T-helper 2 cell treated with Interferon-gamma antibody and Interleukin-4, amounts not matched to agents 5 μg/mL and 100 μg/mL, for 36 hours (primary cell): ENCODE results near the gene CFLAR.
"Not testable (repeated sequence)": the region's sequence is repeated elsewhere in the genome, so short reads cannot be mapped to it uniquely, and the experiment has no call there.

Experiments
- DNase-seq: peaks from one replicate; pipeline ENCODE4 v3.0.0; 2021; ENCODE audit warnings: low spot score
- H3K27ac Mint-ChIP-seq: one replicate; pipeline ENCODE4 v1.8.0; 2021; ENCODE audit warnings: mild to moderate bottlenecking, mixed read lengths
- H3K27me3 Mint-ChIP-seq: one replicate; pipeline ENCODE4 v1.8.0; 2021; ENCODE audit warnings: low read depth, mixed read lengths
- H3K36me3 Mint-ChIP-seq: one replicate; pipeline ENCODE4 v1.8.0; 2021; ENCODE audit warnings: low read depth, mixed read lengths
- H3K4me1 Mint-ChIP-seq: one replicate; pipeline ENCODE4 v1.8.0; 2021; ENCODE audit warnings: low read depth, mixed read lengths
- H3K4me3 Mint-ChIP-seq: one replicate; pipeline ENCODE4 v1.8.0; 2022; ENCODE audit warnings: mild to moderate bottlenecking, moderate library complexity, mixed read lengths
- H3K9me3 Mint-ChIP-seq: one replicate; pipeline ENCODE4 v1.8.0; 2021; ENCODE audit warnings: mixed read lengths

CFLAR gene

GRCh38 chr2:201167546-201167945 is 51.6 kb downstream of the CFLAR start:
- DNase-seq: no peak
- Mint-ChIP-seq H3K27me3 (peaks cover 14% of the 10 kb centered on the region), H3K9me3 (no peaks in the 10 kb centered on the region), H3K4me3 (no peak overlapping the region), H3K27ac (no peak overlapping the region), H3K4me1 (no peaks in the 10 kb centered on the region), H3K36me3 (peaks cover 43% of the 10 kb centered on the region)

GRCh38 chr2:201168496-201168895 is 52.5 kb downstream of the CFLAR start:
- H3K4me1 Mint-ChIP-seq, H3K27ac Mint-ChIP-seq, H3K4me3 Mint-ChIP-seq, DNase-seq, H3K9me3 Mint-ChIP-seq: not testable (repeated sequence)
- Mint-ChIP-seq H3K27me3 (peaks cover 14% of the 10 kb centered on the region), H3K36me3 (peaks cover 34% of the 10 kb centered on the region)

- Mint-ChIP-seq H3K36me3 (peaks cover 18% of the 10 kb centered on the region), H3K27me3 (peaks cover 14% of the 10 kb centered on the region), H3K4me1 (peaks cover 8% of the 10 kb centered on the region), H3K4me3 (no peak overlapping the region), H3K9me3 (no peaks in the 10 kb centered on the region), H3K27ac (no peak overlapping the region)
- no peak for DNase-seq
Measured at GRCh38 chr2:201171259-201171814, 55.4 kb downstream of the CFLAR start.

- Mint-ChIP-seq H3K4me1 (peaks cover 9% of the 10 kb centered on the region), H3K9me3 (no peaks in the 10 kb centered on the region), H3K27me3 (peaks cover 14% of the 10 kb centered on the region), H3K4me3 (no peak overlapping the region), H3K27ac (no peak overlapping the region), H3K36me3 (peaks cover 10% of the 10 kb centered on the region)
- DNase-seq: no peak
Measured at GRCh38 chr2:201172279-201172678, 56.3 kb downstream of the CFLAR start.

GRCh38 chr2:201174687-201175086 is 58.7 kb downstream of the CFLAR start:
- Mint-ChIP-seq H3K27me3 (peaks cover 3% of the 10 kb centered on the region), H3K27ac (no peak overlapping the region), H3K4me1 (peaks cover 10% of the 10 kb centered on the region), H3K9me3 (no peaks in the 10 kb centered on the region), H3K4me3 (no peak overlapping the region), H3K36me3 (no peaks in the 10 kb centered on the region)
- no peak for DNase-seq

GRCh38 chr2:201176081-201176481 is 60.1 kb downstream of the CFLAR start:
- no peak overlapping the region for H3K27ac Mint-ChIP-seq

GRCh38 chr2:201180010-201180409 is 64.0 kb downstream of the CFLAR start:
- no peaks in the 10 kb centered on the region for H3K27me3 Mint-ChIP-seq
- peaks cover 12% of the 10 kb centered on the region for H3K36me3 Mint-ChIP-seq
- H3K4me1 Mint-ChIP-seq: peaks cover 24% of the 10 kb centered on the region
- no peak overlapping the region for H3K4me3 Mint-ChIP-seq
- H3K9me3 Mint-ChIP-seq: no peaks in the 10 kb centered on the region
- no peak overlapping the region for H3K27ac Mint-ChIP-seq
- DNase-seq: no peak

More at GRCh38 chr2:201176081-201176481, 60.1 kb downstream of the CFLAR start:
- Mint-ChIP-seq H3K27me3 (no peaks in the 10 kb centered on the region), H3K4me1 (peaks cover 17% of the 10 kb centered on the region), H3K4me3 (no peak overlapping the region), H3K9me3 (no peaks in the 10 kb centered on the region), H3K36me3 (no peaks in the 10 kb centered on the region)
- DNase-seq: no peak

- Mint-ChIP-seq H3K27ac (peak within 1 kb of the TSS; percentile 94), H3K27me3 (no peaks in the 10 kb centered on the region), H3K4me3 (peak within 1 kb of the TSS; percentile 98), H3K36me3 (peaks cover 37% of the 10 kb centered on the region), H3K4me1 (peaks cover 43% of the 10 kb centered on the region), H3K9me3 (peaks cover 4% of the 10 kb centered on the region)
- DNase-seq: peak; percentile 46
Measured at GRCh38 chr2:201182650-201183364, 66.8 kb downstream of the CFLAR start, which contains the start of gene CASP10. CASP10 (plus strand) TSS chr2:201183141; CDS start chr2:201185778, 2,637 bp downstream.

- Mint-ChIP-seq H3K9me3 (peaks cover 5% of the 10 kb centered on the region), H3K27ac (peak overlapping the region; percentile 94), H3K36me3 (peaks cover 43% of the 10 kb centered on the region), H3K4me3 (peak overlapping the region; percentile 98), H3K27me3 (no peaks in the 10 kb centered on the region), H3K4me1 (peaks cover 46% of the 10 kb centered on the region)
- DNase-seq: no peak
Measured at GRCh38 chr2:201183365-201183727, 67.4 kb downstream of the CFLAR start.

GRCh38 chr2:201183835-201184234 is 67.9 kb downstream of the CFLAR start:
- Mint-ChIP-seq H3K36me3 (peaks cover 48% of the 10 kb centered on the region), H3K4me1 (peaks cover 49% of the 10 kb centered on the region), H3K27ac (peak overlapping the region; percentile 78), H3K4me3 (peak overlapping the region; percentile 98)
- H3K9me3 Mint-ChIP-seq, H3K27me3 Mint-ChIP-seq, DNase-seq: not testable (repeated sequence)

- peaks cover 49% of the 10 kb centered on the region for H3K4me1 Mint-ChIP-seq
- not testable (repeated sequence) for H3K9me3 Mint-ChIP-seq
Measured at GRCh38 chr2:201184248-201184647, 68.3 kb downstream of the CFLAR start.

GRCh38 chr2:201185863-201186262 is 69.9 kb downstream of the CFLAR start:
- Mint-ChIP-seq H3K9me3 (peaks cover 7% of the 10 kb centered on the region), H3K4me3 (peak overlapping the region; percentile 98), H3K27ac (peak overlapping the region; percentile 78), H3K27me3 (no peaks in the 10 kb centered on the region), H3K36me3 (peaks cover 64% of the 10 kb centered on the region), H3K4me1 (peaks cover 49% of the 10 kb centered on the region)
- DNase-seq: no peak

More at GRCh38 chr2:201184248-201184647, 68.3 kb downstream of the CFLAR start:
- H3K36me3 Mint-ChIP-seq: peaks cover 52% of the 10 kb centered on the region
- DNase-seq, H3K27me3 Mint-ChIP-seq: not testable (repeated sequence)
- peak overlapping the region; percentile 78 for H3K27ac Mint-ChIP-seq
- H3K4me3 Mint-ChIP-seq: peak overlapping the region; percentile 98

- H3K4me3 Mint-ChIP-seq: peak overlapping the region; percentile 45
Measured at GRCh38 chr2:201186982-201187381, 71.0 kb downstream of the CFLAR start.

GRCh38 chr2:201188449-201188848 is 72.5 kb downstream of the CFLAR start:
- H3K27ac Mint-ChIP-seq: no peak overlapping the region
- H3K4me3 Mint-ChIP-seq: peak overlapping the region; percentile 30
- DNase-seq: no peak
- peaks cover 7% of the 10 kb centered on the region for H3K9me3 Mint-ChIP-seq
- peaks cover 60% of the 10 kb centered on the region for H3K4me1 Mint-ChIP-seq
- no peaks in the 10 kb centered on the region for H3K27me3 Mint-ChIP-seq
- H3K36me3 Mint-ChIP-seq: peaks cover 72% of the 10 kb centered on the region

More at GRCh38 chr2:201186982-201187381, 71.0 kb downstream of the CFLAR start:
- Mint-ChIP-seq H3K27ac (no peak overlapping the region), H3K9me3 (peaks cover 7% of the 10 kb centered on the region), H3K27me3 (no peaks in the 10 kb centered on the region), H3K36me3 (peaks cover 71% of the 10 kb centered on the region), H3K4me1 (peaks cover 57% of the 10 kb centered on the region)
- DNase-seq: no peak
